ENCODE results near the gene CHAMP1. TPM values are rescaled to one million over a fixed set of nuclear protein-coding genes. Genes with fewer than 3 reads are reported as not detected.

Gene CHAMP1
- total and polyA plus RNA-seq, 2 of the 4 experiments (the other 2 are of a cell fraction): 13.3 to 32.7 TPM

GRCh38 chr13:114303700-114304327 is 10.5 kb upstream of the CHAMP1 start:
- dilution Hi-C loops (cut with HindIII; ENCODE audit: low sequenced_read_pairs, unreplicated experiment): no loop called here
- no peak overlapping the region for H2BK5ac ChIP-seq (ENCODE audit: low read depth, low read length, poor library complexity, severe bottlenecking)
- no peak overlapping the region for H2BK20ac ChIP-seq (ENCODE audit: low read depth, low read length)
- no peak overlapping the region for H4K5ac ChIP-seq (ENCODE audit: low read depth, low read length)
- no peak overlapping the region for H2AFZ ChIP-seq (replicated peaks; ENCODE audit: low read length, poor library complexity)
- H4K91ac ChIP-seq (ENCODE audit: insufficient read depth, low read depth, low read length): no peak overlapping the region
- H3K36me3 ChIP-seq (ENCODE audit: control insufficient read depth, insufficient read depth, low read length): peaks cover 39% of the 10 kb centered on the region
- H3K27ac ChIP-seq (ENCODE audit: insufficient read depth, low read length): no peak overlapping the region
- H4K8ac ChIP-seq (ENCODE audit: low read depth in 2 of 2, low read length in 2 of 2): no peak overlapping the region
- ChIA-PET POLR2A (ENCODE audit: unreplicated experiment) (no interaction called here), CTCF (no interaction called here)
- H2AK9ac ChIP-seq (replicated peaks; ENCODE audit: low read depth, low read length, poor library complexity): no peak overlapping the region
- H3K9ac ChIP-seq (ENCODE audit: low read depth, low read length): no peak overlapping the region
- in situ Hi-C loops (cut with MboI; ENCODE audit: low sequenced_read_pairs): no loop called here
- H3K9me1 ChIP-seq (ENCODE audit: insufficient read depth, low read length): peaks cover 3% of the 10 kb centered on the region; the same call in 1 of the 2 replicates
- no peaks in the 10 kb centered on the region for H4K20me1 ChIP-seq (ENCODE audit: insufficient read depth, low read length)
- H3K14ac ChIP-seq (replicated peaks; ENCODE audit: low read depth, low read length): no peak overlapping the region
- H3K4ac ChIP-seq (ENCODE audit: low read depth, low read length): no peak overlapping the region
- intact Hi-C loops (cut with micrococcal nuclease): no loop called here
- ATAC-seq (ENCODE audit: low read depth): no peak
- H2AK5ac ChIP-seq (ENCODE audit: low read depth, low read length): no peak overlapping the region
- H3K9me3 ChIP-seq (ENCODE audit: control insufficient read depth, insufficient read depth, low read length): no peaks in the 10 kb centered on the region
- no peak overlapping the region for H3K4me3 ChIP-seq (ENCODE audit: insufficient read depth, low read depth, low read length)
- H2BK15ac ChIP-seq (ENCODE audit: low read depth, low read length): no peak overlapping the region
- no peak for DNase-seq
- no peak overlapping the region for H2BK120ac ChIP-seq (ENCODE audit: low read depth, low read length)
- TF ChIP-seq RAD21 (IDR thresholded peaks at IDR 0.05; ENCODE audit: low read length) (no peak), MAZ (IDR thresholded peaks at IDR 0.05; ENCODE audit: borderline replicate concordance, low read depth, low read length) (no peak), NFE2L2 (IDR thresholded peaks at IDR 0.05; ENCODE audit: low read depth, low read length) (no peak), SMC3 (IDR thresholded peaks at IDR 0.05; ENCODE audit: low read depth, low read length) (no peak), RCOR1 (IDR thresholded peaks at IDR 0.05; ENCODE audit: insufficient replicate concordance, low read length) (no peak)
- H3K18ac ChIP-seq (ENCODE audit: low read depth, low read length): no peak overlapping the region
- WGBS, 2 experiments (ENCODE audit: extremely low coverage in 2 of 2, insufficient read length in 1 of 2): 93% methylated on average over 3 of the region's 11 CpGs; no CpG with 5 or more reads in 1 of the 2 experiments
- no peak overlapping the region for H3K56ac ChIP-seq (ENCODE audit: extremely low read depth, insufficient read depth, low read length)
- H3K79me1 ChIP-seq (ENCODE audit: low read depth in 1 of 2, low read length in 2 of 2): peaks cover 6 to 15% of the 10 kb centered on the region in 2 experiments; a peak in 3 of 4 replicates
- BruUV-seq (replicated peaks): no TSS peak
- no peaks in the 10 kb centered on the region for H3K27me3 ChIP-seq (ENCODE audit: control insufficient read depth, insufficient read depth, low read length)
- no peak overlapping the region for H3K23ac ChIP-seq (ENCODE audit: low read depth, low read length)
- no peaks in the 10 kb centered on the region for H3K4me1 ChIP-seq (ENCODE audit: control insufficient read depth, insufficient read depth, low read length)
- H3K4me2 ChIP-seq (ENCODE audit: low read depth, low read length): no peak overlapping the region

Measured in IMR-90 (cell line).